ENCODE measurements around the gene PHF23.

PHF23 gene

GRCh38 chr17:7203391-7203790 is 35.9 kb downstream of the PHF23 start:
- DNase-seq (ENCODE audit: low read depth) = no peak

- no peak for DNase-seq (ENCODE audit: low read depth)
These were observed 42.4 kb downstream of the PHF23 start for GRCh38 chr17:7196651-7197401.

GRCh38 chr17:7195971-7196370 is 43.3 kb downstream of the PHF23 start:
- no peak for DNase-seq (ENCODE audit: low read depth)

GRCh38 chr17:7192271-7192937 is 46.9 kb downstream of the PHF23 start:
- no peak for DNase-seq (ENCODE audit: low read depth)

- DNase-seq (ENCODE audit: low read depth) = no peak
These were observed 47.5 kb downstream of the PHF23 start for GRCh38 chr17:7191571-7192270.

GRCh38 chr17:7191069-7191468 is 48.2 kb downstream of the PHF23 start:
- DNase-seq (ENCODE audit: low read depth) = no peak

- no peak for DNase-seq (ENCODE audit: low read depth)
These were observed 48.9 kb downstream of the PHF23 start for GRCh38 chr17:7190276-7190917.

- no peak for DNase-seq (ENCODE audit: low read depth)
These were observed 53.0 kb downstream of the PHF23 start for GRCh38 chr17:7186241-7186640.

All from stimulated activated CD8-positive, alpha-beta memory T cell treated with anti-CD3 and anti-CD28 coated beads, Interleukin-12 subunit alpha, Interleukin-12 subunit beta, amount 100 ng/mL, for 4 hours (primary cell).